NOMO-1 treated with DMSO at 0.1 percent for 48 hours (cell line): ENCODE measurements around the gene PCLO.
"Not testable (repeated sequence)": the region's sequence is repeated elsewhere in the genome, so short reads cannot be mapped to it uniquely, and the experiment has no call there.

Source experiments
- DNase-seq: peaks from one replicate; lab custom pipeline; 2025; ENCODE audit not compliant: unreplicated experiment; lab: John Stamatoyannopoulos, UW

The PCLO gene

GRCh38 chr7:83130623-83131545 lies 31.8 kb downstream of the PCLO start:
- no peak for DNase-seq

DNA sequence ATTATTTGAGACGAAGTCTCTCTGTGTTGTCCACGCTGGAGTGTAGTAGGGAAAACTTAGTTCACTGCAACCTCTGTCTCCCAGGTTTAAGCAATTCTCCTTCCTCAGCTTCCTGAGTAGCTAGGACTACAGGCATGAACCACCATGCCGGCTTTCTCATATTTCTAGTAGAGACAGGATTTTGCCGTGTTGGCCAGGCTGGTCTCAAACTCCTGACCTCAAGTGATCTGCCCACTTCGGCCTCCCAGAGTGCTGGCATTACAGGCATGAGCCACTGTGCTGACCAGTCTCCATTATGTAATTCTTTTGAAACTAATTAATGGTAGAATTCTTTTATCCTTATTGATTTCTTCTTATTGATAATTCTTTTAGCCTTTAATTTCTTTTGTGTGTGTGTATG lies 32.5 kb downstream of the PCLO start:
- no peak for DNase-seq

DNA sequence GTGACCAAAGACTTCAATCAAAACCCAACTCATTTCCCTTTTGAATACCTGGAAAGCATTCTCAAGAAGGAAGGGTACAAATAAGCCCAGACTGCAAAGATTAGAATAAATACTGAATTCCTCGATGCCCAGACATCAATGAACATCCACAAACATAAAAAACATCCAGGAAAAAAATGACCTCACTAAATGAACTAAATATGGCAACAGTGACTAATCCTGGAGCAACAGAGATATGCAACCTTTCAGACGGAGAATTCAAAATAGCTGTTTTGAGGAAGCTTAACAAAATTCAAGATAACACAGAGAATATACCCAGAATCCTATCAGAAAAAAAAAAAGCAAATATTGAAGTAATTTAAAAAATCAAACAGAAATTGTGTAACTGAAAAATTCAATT lies 43.2 kb downstream of the PCLO start:
- no peak for DNase-seq

DNA sequence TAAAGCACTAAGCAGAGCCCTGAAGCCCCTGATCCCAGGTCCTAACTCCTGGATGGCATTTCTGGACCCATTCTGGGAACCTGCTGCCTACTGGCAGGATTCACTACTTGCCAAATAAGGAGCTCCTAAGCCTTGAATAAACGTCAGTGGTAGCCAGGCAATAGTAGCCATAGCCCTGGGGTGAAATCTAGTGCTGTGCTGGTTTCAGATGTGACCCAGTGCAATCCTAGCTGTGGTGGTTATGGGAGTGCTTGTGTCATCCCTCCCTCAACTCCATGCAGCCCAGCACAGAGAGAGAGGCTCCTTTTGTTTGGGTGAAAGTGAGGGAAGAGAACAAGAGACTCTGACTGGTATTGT lies 43.7 kb downstream of the PCLO start:
- DNase-seq: no peak

- DNase-seq: no peak
These were observed 44.2 kb downstream of the PCLO start for GRCh38 chr7:83118347-83119025.

DNA sequence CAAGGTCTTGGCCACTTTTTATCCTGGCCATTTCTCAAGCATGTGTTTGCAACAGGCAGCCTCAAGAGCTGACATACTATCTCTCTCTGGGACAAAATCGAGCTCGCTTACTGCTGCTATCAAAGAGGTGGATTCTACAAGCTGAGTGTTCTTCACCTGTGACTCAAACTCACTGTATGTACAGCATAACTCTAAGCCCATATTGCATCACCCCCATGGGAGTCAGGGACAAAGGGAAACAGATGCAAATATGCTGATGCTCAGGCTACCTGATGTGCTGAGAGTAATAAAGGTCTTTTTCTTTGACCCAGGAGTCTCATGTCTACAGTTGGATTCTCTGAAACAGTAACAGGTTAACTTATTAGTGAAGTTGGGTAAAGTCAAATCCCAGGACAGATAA lies 45.2 kb downstream of the PCLO start:
- DNase-seq: no peak

DNA sequence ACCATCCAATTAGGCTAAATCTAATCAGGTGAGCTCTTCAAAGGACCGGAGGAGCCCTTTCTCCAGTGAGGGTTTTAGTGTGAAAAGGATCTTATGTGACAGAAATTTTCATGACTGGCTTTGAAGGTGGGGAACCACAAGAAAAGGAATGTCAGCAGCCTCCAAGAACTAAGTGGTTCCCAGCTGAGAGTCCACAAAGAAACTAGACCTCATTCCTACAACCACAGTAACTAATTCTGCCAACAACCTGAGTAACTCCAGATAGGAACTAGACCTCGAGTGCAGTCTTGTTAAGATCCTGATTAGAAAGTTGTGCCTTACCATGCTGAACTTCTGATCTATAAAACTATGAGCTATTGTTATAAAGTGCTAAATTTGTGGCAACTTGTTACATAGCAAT lies 51.3 kb downstream of the PCLO start:
- DNase-seq: no peak

DNA sequence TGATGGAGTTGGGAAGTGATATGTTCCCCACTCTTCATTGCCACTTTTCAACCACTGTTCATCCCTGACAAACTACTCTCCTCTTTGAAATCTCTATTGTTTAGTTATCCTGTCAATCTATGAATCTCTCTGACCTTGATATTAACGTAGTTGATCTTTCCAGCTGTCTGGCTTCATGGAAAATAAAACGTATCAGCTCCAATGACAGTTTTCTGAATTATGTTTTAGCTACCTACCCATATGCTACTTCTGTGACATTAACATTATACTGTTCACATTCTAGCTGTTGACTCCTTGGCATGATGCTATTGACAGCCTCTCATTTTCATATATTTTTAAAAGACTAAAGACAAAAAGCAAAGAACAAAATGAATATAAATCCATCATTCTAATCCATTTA lies 53.3 kb downstream of the PCLO start:
- no peak for DNase-seq

- DNase-seq: no peak
These were observed 56.7 kb downstream of the PCLO start for GRCh38 chr7:83105948-83106347.

- DNase-seq: no peak
These were observed 57.6 kb downstream of the PCLO start for GRCh38 chr7:83105063-83105462.

DNA sequence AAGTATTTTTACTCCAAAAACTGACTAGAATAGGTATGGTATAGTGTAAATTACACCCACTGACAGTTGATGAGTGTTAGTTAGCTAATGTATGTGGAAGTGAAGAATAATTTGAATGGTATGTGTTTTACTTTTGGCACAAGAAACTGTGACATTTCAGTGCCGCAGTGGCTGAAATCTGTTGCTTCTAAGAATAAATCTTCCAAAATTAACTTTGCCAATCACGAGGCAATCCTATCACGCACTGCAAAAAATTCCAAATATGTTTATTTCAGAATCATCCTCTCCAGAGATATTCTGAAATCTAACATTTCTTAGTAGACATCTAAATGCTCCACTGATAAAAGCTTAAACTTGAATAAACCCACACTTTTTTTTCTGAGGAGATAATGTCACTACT lies 61.2 kb downstream of the PCLO start:
- DNase-seq: no peak

GRCh38 chr7:83096065-83096580 lies 66.6 kb downstream of the PCLO start:
- peak; percentile 59 for DNase-seq

DNA sequence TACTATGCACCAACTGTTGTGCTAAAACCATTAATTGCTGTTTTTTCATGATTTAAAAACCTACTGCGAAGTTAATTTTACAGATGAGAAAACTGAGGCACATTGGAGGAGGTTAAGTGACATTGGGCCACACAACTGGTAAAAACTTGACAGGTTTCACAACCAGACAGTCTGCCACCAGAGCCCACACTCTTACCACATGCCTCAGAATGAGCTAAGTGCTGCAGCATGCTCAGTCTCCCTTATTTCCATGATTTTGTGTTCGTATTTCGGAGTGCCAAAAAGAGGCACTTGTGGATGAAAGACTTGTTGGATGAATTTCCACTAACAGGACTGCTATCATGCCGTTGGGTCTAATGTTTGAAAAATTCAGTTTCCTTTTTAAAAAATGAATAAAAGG lies 77.4 kb downstream of the PCLO start:
- DNase-seq: no peak

DNA sequence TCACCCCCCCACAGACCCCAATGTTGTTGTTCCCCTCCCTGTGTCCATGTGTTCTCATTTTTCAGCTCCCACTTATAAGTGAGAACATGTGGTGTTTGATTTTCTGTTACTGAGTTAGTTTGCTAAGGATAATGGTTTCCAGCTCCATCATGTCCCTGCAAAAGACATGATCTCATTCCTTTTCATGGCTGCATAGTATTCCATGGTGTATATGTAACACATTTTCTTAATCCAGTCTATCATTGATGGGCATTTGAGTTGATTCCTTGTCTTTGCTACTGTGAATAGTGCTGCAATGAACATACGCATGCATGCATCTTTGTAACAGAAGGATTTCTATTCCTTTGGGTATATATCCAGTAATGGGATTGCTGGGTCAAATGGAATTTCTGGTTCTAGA lies 82.8 kb downstream of the PCLO start:
- DNase-seq: not testable (repeated sequence)

- DNase-seq: no peak
These were observed 85.4 kb downstream of the PCLO start for GRCh38 chr7:83077328-83077727.

DNA sequence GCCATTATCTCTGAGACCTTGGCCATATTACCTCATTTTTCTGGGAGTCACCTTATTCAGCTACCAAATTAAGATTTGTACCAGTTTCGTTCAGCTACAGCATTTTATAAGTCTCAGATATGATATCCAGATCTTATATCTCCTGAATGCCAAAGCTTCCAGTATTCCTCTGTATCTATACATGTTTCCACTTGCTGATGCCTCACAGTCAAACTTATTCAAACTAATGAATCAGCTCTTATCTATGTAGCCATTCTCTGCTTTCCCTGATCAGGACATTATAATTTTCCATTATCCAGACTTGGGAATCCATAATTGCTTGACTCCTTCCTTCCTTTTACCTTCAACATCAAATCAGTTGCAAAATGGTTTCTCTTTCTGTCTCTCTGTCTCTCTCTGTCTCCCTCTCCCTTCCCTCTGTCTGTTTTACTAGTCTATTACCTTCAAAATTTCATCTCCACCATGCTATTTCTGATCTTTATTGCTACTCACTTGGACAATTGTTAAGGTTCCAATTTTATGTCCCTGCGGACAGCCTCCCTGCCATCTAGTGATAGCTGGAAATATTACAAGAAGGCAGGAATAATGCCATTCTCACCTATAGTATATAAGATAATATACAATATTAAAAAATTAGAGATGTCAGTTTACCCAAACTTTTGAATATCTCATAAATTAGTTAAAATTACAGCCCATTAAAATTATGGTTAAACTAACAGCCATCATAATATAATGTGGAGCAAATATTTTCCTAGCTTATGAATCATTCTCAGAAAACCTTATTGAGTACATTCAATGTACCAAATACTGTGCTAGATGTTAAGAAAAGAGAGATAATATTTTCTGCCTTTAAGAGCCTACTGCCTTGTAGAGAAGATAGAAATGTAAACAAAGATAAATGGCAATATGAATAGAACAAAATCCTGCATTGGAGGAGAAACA lies 89.8 kb downstream of the PCLO start:
- no peak for DNase-seq

- DNase-seq: peak; percentile 96
These were observed 97.0 kb downstream of the PCLO start for GRCh38 chr7:83065714-83066113.

DNA sequence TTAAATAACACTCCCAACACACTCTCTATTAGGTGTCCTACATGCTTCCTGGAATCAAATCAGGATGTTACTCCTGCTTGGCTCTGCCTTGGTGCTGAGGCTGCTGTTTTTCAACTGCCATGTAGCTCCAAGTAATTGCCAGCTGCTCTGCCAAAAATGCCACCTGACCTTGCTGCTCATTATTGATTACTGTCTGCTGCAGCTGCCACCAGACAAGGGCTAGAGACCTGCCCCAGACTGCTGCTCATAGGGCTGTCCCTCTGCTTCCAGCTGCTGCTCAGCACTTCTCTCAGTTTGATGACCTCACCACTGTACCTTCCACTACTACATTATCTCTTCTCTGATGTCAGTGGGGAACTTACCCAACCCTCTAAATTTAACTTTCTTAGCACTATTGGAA lies 102.5 kb downstream of the PCLO start:
- DNase-seq: peak; percentile 28

- DNase-seq: no peak
These were observed 104.0 kb downstream of the PCLO start for GRCh38 chr7:83058667-83059066.

GRCh38 chr7:83055197-83055596 lies 107.5 kb downstream of the PCLO start:
- no peak for DNase-seq

GRCh38 chr7:83054472-83054871 lies 108.2 kb downstream of the PCLO start:
- no peak for DNase-seq
